Measurements from ENCODE around the gene PSME1.

DNA sequence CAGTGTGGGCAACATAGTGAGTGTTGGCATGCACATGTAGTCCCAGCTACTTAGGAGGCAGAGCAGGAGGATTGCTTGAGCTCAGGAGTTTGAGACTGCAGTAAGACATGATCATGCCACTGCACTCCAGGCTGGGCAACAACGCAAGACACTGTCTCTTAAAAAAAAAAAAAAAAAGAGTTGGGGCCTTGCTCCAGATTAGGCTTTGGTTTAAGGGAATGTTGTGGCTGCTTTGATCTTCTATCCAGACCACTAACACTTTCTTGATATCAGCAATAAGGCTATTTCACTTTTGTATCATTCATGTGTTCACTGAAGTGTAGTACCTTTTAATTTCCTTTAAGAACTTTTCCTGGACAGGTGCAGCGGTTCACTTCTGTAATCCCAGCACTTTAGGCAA is 8.3 kb upstream of the PSME1 start:
- TF ChIP-seq, protein P1, sequence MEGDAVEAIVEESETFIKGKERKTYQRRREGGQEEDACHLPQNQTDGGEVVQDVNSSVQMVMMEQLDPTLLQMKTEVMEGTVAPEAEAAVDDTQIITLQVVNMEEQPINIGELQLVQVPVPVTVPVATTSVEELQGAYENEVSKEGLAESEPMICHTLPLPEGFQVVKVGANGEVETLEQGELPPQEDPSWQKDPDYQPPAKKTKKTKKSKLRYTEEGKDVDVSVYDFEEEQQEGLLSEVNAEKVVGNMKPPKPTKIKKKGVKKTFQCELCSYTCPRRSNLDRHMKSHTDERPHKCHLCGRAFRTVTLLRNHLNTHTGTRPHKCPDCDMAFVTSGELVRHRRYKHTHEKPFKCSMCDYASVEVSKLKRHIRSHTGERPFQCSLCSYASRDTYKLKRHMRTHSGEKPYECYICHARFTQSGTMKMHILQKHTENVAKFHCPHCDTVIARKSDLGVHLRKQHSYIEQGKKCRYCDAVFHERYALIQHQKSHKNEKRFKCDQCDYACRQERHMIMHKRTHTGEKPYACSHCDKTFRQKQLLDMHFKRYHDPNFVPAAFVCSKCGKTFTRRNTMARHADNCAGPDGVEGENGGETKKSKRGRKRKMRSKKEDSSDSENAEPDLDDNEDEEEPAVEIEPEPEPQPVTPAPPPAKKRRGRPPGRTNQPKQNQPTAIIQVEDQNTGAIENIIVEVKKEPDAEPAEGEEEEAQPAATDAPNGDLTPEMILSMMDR (IDR thresholded peaks at IDR 0.05): no peak
- no peak for TF ChIP-seq EZH2 (IDR thresholded peaks at IDR 0.05)
